ENCODE results near the gene TAF11. TPM values are rescaled to one million over a fixed set of nuclear protein-coding genes. Genes with fewer than 3 reads are reported as not detected.
"Not testable (repeated sequence)": the region's sequence is repeated elsewhere in the genome, so short reads cannot be mapped to it uniquely, and the experiment has no call there.

TAF11 gene
- total RNA-seq, result 36.8 and 47.1 TPM in 2 replicates

GRCh38 chr6:34887753-34888513 lies at the start of gene TAF11:
TAF11 (minus strand) TSS chr6:34888042; CDS start chr6:34887957, 85 bp downstream.
- peak; percentile 96 for DNase-seq

- DNase-seq, result peak; percentile 88
Observed at GRCh38 chr6:34934516-34934915, 46.7 kb upstream of the TAF11 start.

GRCh38 chr6:34932202-34932601 lies 44.4 kb upstream of the TAF11 start:
- DNase-seq, result not testable (repeated sequence)

- no peak for DNase-seq
Observed at GRCh38 chr6:34930221-34930620, 42.4 kb upstream of the TAF11 start.

DNA sequence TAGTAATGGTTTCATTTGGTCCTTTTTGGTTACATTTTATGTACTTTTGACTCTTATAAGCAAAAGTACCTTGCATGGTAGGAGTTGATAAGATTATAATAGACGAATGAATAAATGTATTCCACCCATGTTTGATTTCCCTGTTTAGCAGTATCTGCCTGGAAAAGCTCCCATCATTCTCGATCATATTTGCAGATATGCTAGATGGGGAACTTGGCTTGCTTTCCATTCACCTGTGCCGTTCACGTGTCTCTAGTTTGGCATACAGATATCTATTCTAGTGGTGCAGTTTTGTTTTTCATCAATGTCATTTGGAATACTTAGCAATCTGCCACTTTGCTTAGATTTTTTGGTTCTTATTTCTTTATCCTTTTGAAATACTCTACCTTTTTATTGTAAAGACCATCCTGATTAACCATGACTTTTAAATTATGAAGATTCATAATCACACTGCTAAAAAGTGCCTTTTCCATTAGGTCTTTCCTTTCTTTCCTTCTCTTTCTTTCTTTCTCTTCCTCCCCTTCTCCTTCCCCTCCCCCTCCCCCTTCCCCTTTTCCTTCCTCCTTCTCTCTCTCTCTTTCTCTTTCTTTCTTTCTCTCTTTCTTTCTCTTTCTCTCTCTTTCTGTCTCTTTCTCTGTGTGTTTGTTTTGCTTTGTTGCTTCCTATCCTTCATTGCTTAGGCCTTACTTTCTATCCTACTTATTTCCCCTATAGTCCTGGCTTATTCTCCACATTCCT lies 41.6 kb upstream of the TAF11 start:
- DNase-seq, result no peak

- DNase-seq, result no peak
Observed at GRCh38 chr6:34928695-34929094, 40.9 kb upstream of the TAF11 start.

DNA sequence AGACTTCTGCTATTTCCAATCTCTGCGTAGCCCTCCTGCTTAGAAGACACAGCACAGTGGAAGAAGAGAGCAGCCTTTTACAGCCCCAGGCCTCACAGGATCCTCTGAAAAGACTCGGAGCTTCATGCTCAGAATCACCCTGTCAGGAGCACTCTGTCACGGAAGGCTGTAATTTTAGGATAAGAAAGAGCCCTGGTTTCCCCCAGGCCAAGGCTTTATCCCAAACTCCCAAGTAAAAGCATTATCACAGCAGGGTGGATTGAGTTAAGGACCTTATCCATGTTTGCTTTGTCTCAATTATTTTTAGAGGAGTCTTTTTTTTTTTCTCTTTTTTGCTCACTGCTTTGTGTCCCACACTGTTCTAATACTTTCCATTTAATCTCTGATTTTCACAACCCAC lies 40.4 kb upstream of the TAF11 start:
- no peak for DNase-seq

DNA sequence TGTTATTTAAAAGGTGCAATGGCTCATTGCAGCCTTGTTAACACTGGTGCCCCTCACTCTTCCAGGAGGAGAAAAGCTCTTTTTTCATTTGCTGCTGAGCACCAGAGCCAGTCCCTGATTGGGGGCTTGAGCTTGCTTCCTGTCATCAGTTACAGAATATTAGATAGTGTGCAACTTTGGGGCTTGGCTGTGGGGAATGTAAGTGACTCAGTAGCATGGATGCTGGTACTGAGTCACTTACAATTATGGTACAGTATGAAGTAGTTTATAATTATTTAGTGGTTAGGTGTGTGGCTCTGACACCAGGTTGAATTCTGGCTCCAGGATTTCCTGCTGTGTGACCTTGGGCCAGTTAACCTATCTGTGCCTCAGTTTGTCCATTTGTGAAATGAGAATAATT lies 38.8 kb upstream of the TAF11 start:
- no peak for DNase-seq

- DNase-seq, result no peak
Observed at GRCh38 chr6:34924831-34925625, 37.2 kb upstream of the TAF11 start.

- peak; percentile 58 for DNase-seq
Observed at GRCh38 chr6:34922177-34922663, 34.4 kb upstream of the TAF11 start.

GRCh38 chr6:34920097-34920496 lies 32.3 kb upstream of the TAF11 start:
- DNase-seq, result no peak

GRCh38 chr6:34919651-34920050 lies 31.8 kb upstream of the TAF11 start:
- peak; percentile 83 for DNase-seq

DNA sequence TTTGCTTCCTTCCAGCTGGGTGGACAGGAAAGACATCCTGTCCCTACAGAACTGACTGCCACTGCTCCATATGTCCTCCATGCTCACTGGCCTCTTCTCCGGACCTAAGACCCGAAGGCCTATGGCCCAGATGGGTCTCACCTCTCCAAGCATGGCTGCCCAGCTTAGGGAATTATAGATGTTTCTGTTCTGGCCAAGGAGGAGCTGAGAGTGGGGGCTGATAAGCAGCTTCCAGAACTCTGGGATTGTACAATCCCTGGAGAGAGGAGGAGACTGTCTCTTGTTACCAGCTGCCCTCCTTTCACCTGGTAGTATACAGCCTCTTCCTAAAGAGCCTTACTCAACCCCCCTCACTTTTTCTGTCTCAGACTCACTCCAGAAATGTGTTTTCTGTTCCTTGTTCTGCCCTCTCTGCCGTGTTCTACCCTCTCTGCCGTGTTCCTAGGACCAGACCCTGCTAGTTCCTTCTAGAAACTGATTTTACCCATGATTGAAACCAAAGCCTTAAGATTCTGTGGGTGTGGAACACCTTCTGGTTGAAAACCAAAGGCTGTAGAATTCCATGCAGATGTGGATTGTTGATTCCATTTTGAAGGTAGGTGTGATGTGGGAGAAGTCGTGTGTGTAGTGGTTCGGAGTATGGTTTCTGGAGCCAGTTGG lies 29.9 kb upstream of the TAF11 start:
- DNase-seq, result no peak

DNA sequence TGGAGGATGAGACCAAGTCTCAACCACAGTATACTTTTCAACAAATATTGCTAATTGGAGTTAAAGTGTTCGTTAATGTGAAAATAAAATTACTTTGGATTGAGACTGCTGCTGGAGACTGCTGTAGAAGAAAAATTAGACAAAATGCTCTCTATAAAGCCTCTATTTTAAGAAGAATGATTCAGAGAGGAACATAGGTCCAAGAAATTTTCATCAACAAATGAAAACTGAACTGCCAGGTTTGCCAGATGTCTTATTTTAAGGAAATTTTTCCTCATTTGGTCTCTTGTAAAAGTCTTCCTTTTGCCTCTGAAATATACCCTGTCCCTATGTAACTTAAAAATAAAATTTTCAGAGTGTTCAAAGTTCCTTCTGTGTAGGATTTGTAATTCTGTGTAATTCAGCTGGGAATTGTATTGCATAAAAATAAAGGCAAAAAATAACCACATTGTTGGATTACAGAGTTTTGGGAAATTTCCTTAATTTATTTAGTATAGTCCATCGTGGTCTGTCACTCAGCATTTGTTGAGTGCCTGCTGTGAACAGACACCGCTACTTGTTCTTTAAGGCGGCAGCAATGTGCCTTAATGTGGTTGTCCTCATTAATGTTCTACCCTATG lies 28.6 kb upstream of the TAF11 start:
- DNase-seq, result no peak

DNA sequence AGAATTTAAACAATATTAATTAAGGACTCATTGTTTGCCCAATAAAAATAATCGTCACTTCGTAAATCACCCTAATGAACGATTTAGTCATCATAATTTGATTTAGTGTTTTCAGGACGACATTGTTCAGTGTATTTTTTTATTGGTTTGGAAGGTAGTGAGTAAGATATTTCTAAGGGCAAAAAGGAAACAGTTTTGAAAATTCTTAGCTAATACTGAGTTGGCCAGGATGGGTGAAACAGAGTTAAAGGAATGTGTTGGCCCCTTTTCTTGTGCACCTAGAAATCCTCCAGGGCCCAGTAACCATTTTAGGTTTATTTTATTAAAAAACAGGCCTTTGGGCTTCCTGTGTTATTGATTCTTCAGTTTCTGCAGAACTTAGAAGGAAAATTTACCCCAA lies 26.5 kb upstream of the TAF11 start:
- DNase-seq, result peak; percentile 17

DNA sequence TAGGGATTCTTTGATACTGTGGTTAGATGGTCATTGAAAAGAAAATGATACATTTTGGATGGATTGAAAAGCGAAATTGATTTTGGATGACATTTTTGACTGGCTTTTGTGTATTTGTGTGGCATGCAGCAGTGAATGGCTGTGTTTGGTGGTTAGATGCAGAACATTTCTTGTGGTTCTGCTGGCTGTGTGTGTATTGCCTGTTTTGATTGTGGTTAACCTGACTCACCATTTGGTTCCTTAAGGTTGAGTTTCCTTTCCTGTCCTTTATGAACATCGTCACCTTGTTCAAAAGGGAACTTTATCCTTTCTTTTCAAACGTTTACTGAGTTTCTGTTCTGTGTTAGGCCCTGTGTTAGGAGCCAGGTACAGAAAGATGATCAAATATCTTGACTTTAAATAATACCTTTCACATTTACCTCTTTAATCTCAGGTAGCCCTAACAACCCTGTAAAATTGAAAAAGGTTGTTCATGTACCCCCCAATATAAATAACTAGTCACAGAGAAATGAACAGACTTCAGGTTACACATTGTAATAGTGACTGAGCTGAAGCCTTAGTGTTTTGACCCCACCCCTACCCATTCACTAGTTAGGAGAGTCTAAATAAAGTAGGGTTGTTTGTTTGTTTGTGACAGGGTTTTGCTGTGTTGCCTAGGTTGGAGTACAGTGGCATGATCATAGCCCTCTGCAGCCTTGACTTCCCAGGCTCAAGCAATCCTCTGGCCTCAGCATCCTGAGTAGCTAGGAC lies 25.0 kb upstream of the TAF11 start:
- DNase-seq, result peak; percentile 59

GRCh38 chr6:34911822-34912221 lies 24.0 kb upstream of the TAF11 start:
- no peak for DNase-seq

- DNase-seq, result no peak
Observed at GRCh38 chr6:34909320-34909883, 21.6 kb upstream of the TAF11 start.

DNA sequence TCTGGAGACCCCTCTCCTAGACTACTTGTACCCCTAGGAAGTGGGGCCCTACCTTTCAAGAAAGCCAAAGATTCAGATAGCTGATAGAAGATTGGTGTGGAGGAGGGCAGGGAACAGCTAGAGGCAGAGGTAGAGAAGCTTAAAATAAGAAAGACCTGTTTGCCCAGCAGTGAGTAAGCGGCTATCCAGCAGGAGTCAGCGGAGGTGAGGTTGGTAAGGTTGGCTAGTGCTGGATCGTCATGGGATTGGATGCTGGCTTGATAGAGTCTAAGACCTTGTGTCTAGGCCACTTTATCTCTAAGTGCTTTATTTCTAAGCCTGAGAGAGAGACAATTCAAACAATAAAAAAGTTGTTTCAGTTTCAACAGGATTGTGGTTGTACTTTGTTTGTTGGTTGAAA lies 20.4 kb upstream of the TAF11 start:
- DNase-seq, result no peak

- no peak for DNase-seq
Observed at GRCh38 chr6:34906826-34907225, 19.0 kb upstream of the TAF11 start.

All from dermis blood vessel endothelial cell (primary cell).